Astrocyte (in vitro differentiated cells and primary cell): ENCODE measurements around the gene ANKRD1.

Experiments
- EZH2 ChIP-seq: IDR thresholded peaks from 2 replicates; pipeline ENCODE4 v1.6.1; 2012; ENCODE audit warnings: mild to moderate bottlenecking, low read length, inconsistent platforms; ENCODE audit not compliant: insufficient read depth
- TF ChIP-seq, protein P1 (sequence below): IDR thresholded peaks from 2 replicates; pipeline ENCODE4 v1.5.1; 2011; ENCODE audit warnings: low read depth, mild to moderate bottlenecking, inconsistent platforms, low read length, moderate library complexity; ENCODE audit not compliant: insufficient read depth

DNA sequence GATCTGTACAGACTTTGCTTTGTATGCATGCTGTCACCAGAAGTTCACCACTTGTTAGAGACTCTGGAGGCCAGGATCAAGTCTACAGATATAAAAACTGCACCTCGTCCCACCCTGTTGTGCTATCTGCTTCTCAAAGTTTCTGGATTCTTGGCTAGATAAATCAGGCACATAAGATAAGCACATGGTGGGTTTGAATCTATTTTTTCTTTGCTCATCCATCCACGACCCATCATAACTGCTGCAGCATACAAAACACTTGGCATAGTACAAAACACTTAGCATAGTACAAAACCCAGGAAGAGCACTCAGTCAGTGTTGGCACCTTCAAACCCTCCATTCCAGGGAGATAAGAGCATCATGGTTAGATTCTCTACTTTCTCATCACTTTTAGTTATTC lies 42.4 kb upstream of the ANKRD1 start:
- TF ChIP-seq, protein P1, sequence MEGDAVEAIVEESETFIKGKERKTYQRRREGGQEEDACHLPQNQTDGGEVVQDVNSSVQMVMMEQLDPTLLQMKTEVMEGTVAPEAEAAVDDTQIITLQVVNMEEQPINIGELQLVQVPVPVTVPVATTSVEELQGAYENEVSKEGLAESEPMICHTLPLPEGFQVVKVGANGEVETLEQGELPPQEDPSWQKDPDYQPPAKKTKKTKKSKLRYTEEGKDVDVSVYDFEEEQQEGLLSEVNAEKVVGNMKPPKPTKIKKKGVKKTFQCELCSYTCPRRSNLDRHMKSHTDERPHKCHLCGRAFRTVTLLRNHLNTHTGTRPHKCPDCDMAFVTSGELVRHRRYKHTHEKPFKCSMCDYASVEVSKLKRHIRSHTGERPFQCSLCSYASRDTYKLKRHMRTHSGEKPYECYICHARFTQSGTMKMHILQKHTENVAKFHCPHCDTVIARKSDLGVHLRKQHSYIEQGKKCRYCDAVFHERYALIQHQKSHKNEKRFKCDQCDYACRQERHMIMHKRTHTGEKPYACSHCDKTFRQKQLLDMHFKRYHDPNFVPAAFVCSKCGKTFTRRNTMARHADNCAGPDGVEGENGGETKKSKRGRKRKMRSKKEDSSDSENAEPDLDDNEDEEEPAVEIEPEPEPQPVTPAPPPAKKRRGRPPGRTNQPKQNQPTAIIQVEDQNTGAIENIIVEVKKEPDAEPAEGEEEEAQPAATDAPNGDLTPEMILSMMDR = no peak
- TF ChIP-seq EZH2 = no peak
